GM19463 (cell line): Measurements from ENCODE around the gene TIGD1.

ENCODE experiments used
- ATAC-seq: cut with Tn5 transposase; IDR thresholded peaks from one replicate; pipeline ENCODE4 v1.9.1; 2021; ENCODE audit warnings: mild to moderate bottlenecking, moderate library complexity; ENCODE audit not compliant: unreplicated experiment

Gene TIGD1

GRCh38 chr2:232502911-232503808 lies 47.2 kb downstream of the TIGD1 start:
- no peak for ATAC-seq

- ATAC-seq, result no peak
Observed at GRCh38 chr2:232502511-232502910, 47.8 kb downstream of the TIGD1 start.

- ATAC-seq, result no peak
Observed at GRCh38 chr2:232501794-232502390, 48.5 kb downstream of the TIGD1 start.

GRCh38 chr2:232501331-232501771 lies 49.0 kb downstream of the TIGD1 start:
- ATAC-seq, result no peak

- no peak for ATAC-seq
Observed at GRCh38 chr2:232498452-232498851, 51.9 kb downstream of the TIGD1 start.
